WTC11 (cell line): ENCODE results near the gene CRB2. TPM values are rescaled to one million over a fixed set of nuclear protein-coding genes. Genes with fewer than 3 reads are reported as not detected.
"Not testable (repeated sequence)": the region's sequence is repeated elsewhere in the genome, so short reads cannot be mapped to it uniquely, and the experiment has no call there.

ENCODE experiments used
- ATAC-seq: fragments of 200-7000 bp; cut with Tn5 transposase; 2 replicates; pipeline ENCODE4 v1.10.0; 2021; ENCODE audit warnings: mild to moderate bottlenecking, moderate library complexity
- CTCF ChIA-PET: fragments of 300-600 bp; sonication (Branson Sonifier 250); formaldehyde crosslinking; loops from one replicate; lab custom pipeline; 2021; ENCODE audit warnings: antibody characterized with exemption; lab: Charles Lee
- POLR2A ChIA-PET: fragments of 350-600 bp; sonication (Branson Sonifier 250); formaldehyde crosslinking; loops from one replicate; lab custom pipeline; 2021; ENCODE audit warnings: antibody characterized with exemption; lab: Charles Lee
- DNase-seq: peaks from one replicate; pipeline ENCODE4 v3.0.0; 2021; ENCODE audit warnings: low spot score
- H3K27ac Mint-ChIP-seq: 2 replicates; pipeline ENCODE4 v1.8.0; 2021; ENCODE audit warnings: mixed read lengths
- H3K27me3 Mint-ChIP-seq: 2 replicates; pipeline ENCODE4 v1.8.0; 2021; ENCODE audit warnings: low read depth, mild to moderate bottlenecking, moderate library complexity, mixed read lengths
- H3K36me3 Mint-ChIP-seq: 2 replicates; pipeline ENCODE4 v1.8.0; 2021; ENCODE audit warnings: mixed read lengths
- H3K4me1 Mint-ChIP-seq: 2 replicates; pipeline ENCODE4 v1.8.0; 2022; ENCODE audit warnings: mixed read lengths
- H3K4me3 Mint-ChIP-seq: 2 replicates; pipeline ENCODE4 v1.8.0; 2021; ENCODE audit warnings: mild to moderate bottlenecking, moderate library complexity, mixed read lengths
- H3K9me3 Mint-ChIP-seq: 2 replicates; pipeline ENCODE4 v1.8.0; 2021; ENCODE audit warnings: mixed read lengths
- ARID4B ChIP-seq: sonication (generic); formaldehyde crosslinking; IDR thresholded peaks from 2 replicates; pipeline ENCODE4 v1.8.0; 2023; ENCODE audit warnings: missing genetic modification reagents, mild to moderate bottlenecking, borderline replicate concordance
- ATF6 ChIP-seq: sonication (generic); formaldehyde crosslinking; IDR thresholded peaks from 2 replicates; pipeline ENCODE4 v1.8.1; 2023; ENCODE audit warnings: mild to moderate bottlenecking, missing genetic modification reagents
- E2F5 ChIP-seq: sonication (generic); formaldehyde crosslinking; IDR thresholded peaks from 2 replicates; pipeline ENCODE4 v1.8.1; 2022; ENCODE audit warnings: mild to moderate bottlenecking, moderate library complexity, missing genetic modification reagents
- GABPB1 ChIP-seq: sonication (generic); formaldehyde crosslinking; IDR thresholded peaks from 2 replicates; pipeline ENCODE4 v1.8.1; 2023; ENCODE audit warnings: mild to moderate bottlenecking, missing genetic modification reagents
- IRF1 ChIP-seq: sonication (generic); formaldehyde crosslinking; IDR thresholded peaks from 2 replicates; pipeline ENCODE4 v1.8.0; 2023; ENCODE audit warnings: missing genetic modification reagents
- IRF2 ChIP-seq: sonication (generic); formaldehyde crosslinking; IDR thresholded peaks from 2 replicates; pipeline ENCODE4 v1.8.0; 2022; ENCODE audit warnings: low read depth, missing genetic modification reagents, borderline replicate concordance
- KAT7 ChIP-seq: sonication (generic); formaldehyde crosslinking; IDR thresholded peaks from 2 replicates; pipeline ENCODE4 v1.8.1; 2023; ENCODE audit warnings: missing genetic modification reagents, mild to moderate bottlenecking, borderline replicate concordance
- MYBL2 ChIP-seq: sonication (generic); formaldehyde crosslinking; IDR thresholded peaks from 2 replicates; pipeline ENCODE4 v1.8.1; 2023; ENCODE audit warnings: mild to moderate bottlenecking, moderate library complexity, missing genetic modification reagents
- NFATC4 ChIP-seq: fragments of 250-450 bp; sonication (Bioruptor Pico); IDR thresholded peaks from 2 replicates; pipeline ENCODE4 v1.9.0; 2021; ENCODE audit warnings: mild to moderate bottlenecking
- NFYB ChIP-seq: sonication (generic); formaldehyde crosslinking; conservative IDR thresholded peaks from 2 replicates; pipeline ENCODE4 v1.8.0; 2022; ENCODE audit warnings: low read depth, missing genetic modification reagents
- RORB ChIP-seq: fragments of 250-450 bp; sonication (Bioruptor Pico); IDR thresholded peaks from 2 replicates; pipeline ENCODE4 v1.9.0; 2021; ENCODE audit warnings: mild to moderate bottlenecking
- SMAD3 ChIP-seq: sonication (generic); formaldehyde crosslinking; IDR thresholded peaks from 2 replicates; pipeline ENCODE4 v1.8.0; 2022; ENCODE audit warnings: missing genetic modification reagents, mild to moderate bottlenecking, borderline replicate concordance
- TEAD4 ChIP-seq: sonication (generic); formaldehyde crosslinking; IDR thresholded peaks from 2 replicates; pipeline ENCODE4 v1.8.0; 2022; ENCODE audit warnings: mild to moderate bottlenecking, missing genetic modification reagents
- ZBTB43 ChIP-seq: sonication (generic); formaldehyde crosslinking; IDR thresholded peaks from 2 replicates; pipeline ENCODE4 v1.8.1; 2023; ENCODE audit warnings: mild to moderate bottlenecking, missing genetic modification reagents
- ZNF219 ChIP-seq: sonication (generic); formaldehyde crosslinking; IDR thresholded peaks from 2 replicates; pipeline ENCODE4 v1.8.0; 2023; ENCODE audit warnings: missing genetic modification reagents, mild to moderate bottlenecking, borderline replicate concordance
- ZNF396 ChIP-seq: fragments of 250-450 bp; sonication (Bioruptor Pico); IDR thresholded peaks from 2 replicates; pipeline ENCODE4 v1.8.0; 2021; ENCODE audit warnings: mild to moderate bottlenecking, moderate library complexity, borderline replicate concordance
- ZNF423 ChIP-seq: fragments of 250-450 bp; sonication (Bioruptor Pico); IDR thresholded peaks from 2 replicates; pipeline ENCODE4 v2.1.2; 2022; ENCODE audit warnings: mild to moderate bottlenecking, moderate library complexity
- ZNF671 ChIP-seq: fragments of 250-450 bp; sonication (Bioruptor Pico); IDR thresholded peaks from 2 replicates; pipeline ENCODE4 v1.8.0; 2021; ENCODE audit warnings: mild to moderate bottlenecking
- total RNA-seq: library from RNA; stranded (reverse); gene quantifications from 3 replicates; pipeline ENCODE4 v1.2.3, GENCODE V29; 2021

Gene CRB2
- total RNA-seq, 1 experiment from 2014 or later = 3.5 TPM

GRCh38 chr9:123331346-123332060 is 24.5 kb upstream of the CRB2 start:
- Mint-ChIP-seq H3K4me3 (no peak overlapping the region), H3K9me3 (no peaks in the 10 kb centered on the region), H3K27ac (no peak overlapping the region), H3K36me3 (no peaks in the 10 kb centered on the region), H3K27me3 (no peaks in the 10 kb centered on the region; the same call in 1 of the 2 replicates), H3K4me1 (peaks cover 34% of the 10 kb centered on the region)
- no peak for ATAC-seq
- no peak for DNase-seq
- CTCF ChIA-PET = no interaction called here
- POLR2A ChIA-PET = interaction anchor here (0.6 kb wide), 1 partner anchor 407 kb away, joined by 4 read pairs; no protein-coding TSS in a partner anchor
- TF ChIP-seq ARID4B (CRISPR knock-in tag) (no peak), KAT7 (CRISPR knock-in tag) (no peak), SMAD3 (CRISPR knock-in tag) (no peak), NFATC4 (CRISPR knock-in tag) (no peak), ATF6 (CRISPR knock-in tag) (no peak)
- TF ChIP-seq, all 79 proteins: peak for 0

GRCh38 chr9:123333058-123333669 is 22.8 kb upstream of the CRB2 start:
- CTCF ChIA-PET = interaction anchor here (0.6 to 1.3 kb wide), 2 partner anchors 17 to 24 kb away, joined by 3 read pairs; no protein-coding TSS in a partner anchor
- DNase-seq, H3K4me3 Mint-ChIP-seq, ATAC-seq, H3K27me3 Mint-ChIP-seq, H3K9me3 Mint-ChIP-seq, H3K27ac Mint-ChIP-seq, H3K36me3 Mint-ChIP-seq, POLR2A ChIA-PET: not testable (repeated sequence)
- peaks cover 25% of the 10 kb centered on the region for H3K4me1 Mint-ChIP-seq

GRCh38 chr9:123334639-123335038 is 21.4 kb upstream of the CRB2 start:
- TF ChIP-seq NFYB (CRISPR knock-in tag) (no peak), IRF1 (CRISPR knock-in tag) (no peak), RORB (CRISPR knock-in tag) (no peak), TEAD4 (no peak), IRF2 (CRISPR knock-in tag) (no peak), ZNF423 (CRISPR knock-in tag) (no peak), E2F5 (CRISPR knock-in tag) (no peak), ZBTB43 (CRISPR knock-in tag) (no peak), MYBL2 (CRISPR knock-in tag) (no peak), GABPB1 (CRISPR knock-in tag) (no peak), ZNF671 (no peak), ZNF396 (no peak), ZNF219 (CRISPR knock-in tag) (no peak)
- TF ChIP-seq, all 79 proteins: peak for 0

More at GRCh38 chr9:123334639-123335038, 21.4 kb upstream of the CRB2 start:
- H3K4me1 Mint-ChIP-seq = peaks cover 31% of the 10 kb centered on the region
- no peaks in the 10 kb centered on the region for H3K9me3 Mint-ChIP-seq
- H3K4me3 Mint-ChIP-seq = no peak overlapping the region
- H3K36me3 Mint-ChIP-seq = no peaks in the 10 kb centered on the region
- ATAC-seq (no peak), DNase-seq (no peak)
- ChIA-PET POLR2A (no interaction called here), CTCF (interaction anchor here (0.6 kb wide), 1 partner anchor 59 kb away, joined by 4 read pairs; no protein-coding TSS in a partner anchor)
- no peaks in the 10 kb centered on the region for H3K27me3 Mint-ChIP-seq
- no peak overlapping the region for H3K27ac Mint-ChIP-seq
